Mesenchymal stem cell (in vitro differentiated cells and primary cell): ENCODE data around the gene SEMA3D.
A peak's percentile ranks its signal among the peaks of the same experiment; 100 is the strongest.

Experiments used
- DNase-seq: peaks from one replicate; pipeline ENCODE4 v3.0.0-alpha.2; 2013
- H2AFZ ChIP-seq: one replicate; pipeline ENCODE4 v1.6.1; 2013; ENCODE audit warnings: low read depth, mild to moderate bottlenecking, control low read depth, inconsistent platforms, low read length, moderate library complexity
- H2AK5ac ChIP-seq: 2 replicates; pipeline ENCODE4 v1.6.1; 2013; ENCODE audit warnings: low read length, moderate library complexity, mild to moderate bottlenecking, inconsistent platforms; ENCODE audit not compliant: severe bottlenecking
- H2BK120ac ChIP-seq: one replicate; pipeline ENCODE4 v1.6.1; 2013; ENCODE audit warnings: low read depth, mild to moderate bottlenecking, inconsistent platforms, low read length, moderate library complexity
- H2BK12ac ChIP-seq, 2 experiments: one replicate each; pipeline ENCODE4 v1.6.1; 2013; ENCODE audit warnings: inconsistent platforms in 2 of 2, low read length in 2 of 2, mild to moderate bottlenecking in 2 of 2, moderate library complexity in 2 of 2, control low read depth in 1 of 2
- H2BK15ac ChIP-seq: one replicate; pipeline ENCODE4 v1.6.1; 2013; ENCODE audit warnings: mild to moderate bottlenecking, low read depth, inconsistent platforms; ENCODE audit not compliant: poor library complexity, severe bottlenecking
- H2BK5ac ChIP-seq: 2 replicates; pipeline ENCODE4 v1.6.1; 2013; ENCODE audit warnings: low read depth, mild to moderate bottlenecking, low read length, control low read depth, inconsistent platforms; ENCODE audit not compliant: poor library complexity, severe bottlenecking
- H3K14ac ChIP-seq, 2 experiments: one replicate each; pipeline ENCODE4 v1.6.1; 2013; ENCODE audit warnings: inconsistent platforms in 2 of 2, low read length in 2 of 2, control low read depth in 1 of 2, mild to moderate bottlenecking in 1 of 2, moderate library complexity in 1 of 2
- H3K18ac ChIP-seq, 2 experiments: one replicate each; pipeline ENCODE4 v1.6.1; 2013; ENCODE audit warnings: inconsistent platforms in 2 of 2, low read length in 2 of 2, control low read depth in 1 of 2, low read depth in 1 of 2, mild to moderate bottlenecking in 1 of 2
- H3K23ac ChIP-seq, 2 experiments: one replicate each; pipeline ENCODE4 v1.6.1; 2013; ENCODE audit warnings: inconsistent platforms in 2 of 2, low read length in 2 of 2, mild to moderate bottlenecking in 2 of 2, moderate library complexity in 2 of 2, control low read depth in 1 of 2
- H3K27ac ChIP-seq: 2 replicates; pipeline ENCODE4 v1.5.1; 2013; ENCODE audit warnings: mild to moderate bottlenecking, moderate library complexity, low read length, control low read depth, inconsistent platforms; ENCODE audit not compliant: poor library complexity, severe bottlenecking
- H3K27me3 ChIP-seq, 2 experiments: 2 replicates each; pipeline versions ENCODE4 v1.6.1 to v1.7.0; 2013; ENCODE audit warnings: low read length in 2 of 2, mild to moderate bottlenecking in 2 of 2, moderate library complexity in 2 of 2, control low read depth in 1 of 2, inconsistent platforms in 1 of 2; ENCODE audit not compliant: control insufficient read depth in 1 of 2, insufficient read depth in 1 of 2
- H3K36me3 ChIP-seq, 2 experiments: 2 replicates each; pipeline versions ENCODE4 v1.6.1 to v1.7.0; 2013; ENCODE audit warnings: low read length in 2 of 2, control low read depth in 1 of 2, inconsistent platforms in 1 of 2, low read depth in 1 of 2, mild to moderate bottlenecking in 1 of 2; ENCODE audit not compliant: insufficient read depth in 2 of 2, control insufficient read depth in 1 of 2
- H3K4ac ChIP-seq, 2 experiments: one replicate each; pipeline ENCODE4 v1.6.1; 2013; ENCODE audit warnings: inconsistent platforms in 2 of 2, low read length in 2 of 2, mild to moderate bottlenecking in 2 of 2, moderate library complexity in 2 of 2, control low read depth in 1 of 2, low read depth in 1 of 2
- H3K4me1 ChIP-seq: 2 replicates; pipeline ENCODE4 v1.6.1; 2013; ENCODE audit warnings: low read depth, low read length, control low read depth; ENCODE audit not compliant: control insufficient read depth, insufficient read depth
- H3K4me2 ChIP-seq: 2 replicates; pipeline ENCODE4 v1.6.1; 2013; ENCODE audit warnings: low read length, mild to moderate bottlenecking, inconsistent platforms; ENCODE audit not compliant: poor library complexity, severe bottlenecking
- H3K4me3 ChIP-seq, 2 experiments: 2 replicates each; pipeline versions ENCODE4 v1.5.1 to v1.7.0; 2013; ENCODE audit warnings: low read length in 2 of 2, mild to moderate bottlenecking in 2 of 2, control low read depth in 1 of 2, low read depth in 1 of 2; ENCODE audit not compliant: insufficient read depth in 1 of 2
- H3K79me1 ChIP-seq: replicated peaks from 2 replicates; pipeline ENCODE4 v1.6.1; 2013; ENCODE audit warnings: mild to moderate bottlenecking, control low read depth, low read length, inconsistent platforms; ENCODE audit not compliant: poor library complexity, severe bottlenecking
- H3K9ac ChIP-seq: 2 replicates; pipeline ENCODE4 v1.7.0; 2013; ENCODE audit warnings: mild to moderate bottlenecking, low read length, moderate library complexity
- H3K9me3 ChIP-seq: 2 replicates; pipeline ENCODE4 v1.7.0; 2013; ENCODE audit warnings: mild to moderate bottlenecking, low read length; ENCODE audit not compliant: control insufficient read depth
- H4K8ac ChIP-seq: one replicate; pipeline ENCODE4 v1.6.1; 2013; ENCODE audit warnings: inconsistent platforms, mild to moderate bottlenecking, low read length, moderate library complexity
- H4K91ac ChIP-seq: one replicate; pipeline ENCODE4 v1.6.1; 2013; ENCODE audit warnings: mild to moderate bottlenecking, low read length, inconsistent platforms
- WGBS: methylation state at CpG from one replicate; pipeline ENCODE4 v1.1.7; 2013; ENCODE audit warnings: mixed read lengths; 5-methylcytosine and 5-hydroxymethylcytosine counted together

Gene SEMA3D

GRCh38 chr7:85025312-85025756 is 161.5 kb downstream of the SEMA3D start:
- no peak for DNase-seq
- Histone ChIP-seq H3K4me2 (no peak overlapping the region), H4K8ac (no peak overlapping the region), H3K14ac (no peak overlapping the region), H2AFZ (no peak overlapping the region), H2BK120ac (no peak overlapping the region), H4K91ac (no peak overlapping the region), H3K27me3 (no peaks in the 10 kb centered on the region), H3K18ac (no peak overlapping the region), H3K4me1 (peaks cover 2% of the 10 kb centered on the region), H3K4me3 (no peak overlapping the region), H2BK5ac (no peak overlapping the region), H3K4ac (no peak overlapping the region), H2BK15ac (no peak overlapping the region), H3K36me3 (no peaks in the 10 kb centered on the region), H3K9ac (no peak overlapping the region), H3K27ac (no peak overlapping the region), H3K23ac (no peak overlapping the region), H3K79me1 (no peaks in the 10 kb centered on the region), H2AK5ac (no peak overlapping the region), H3K9me3 (no peaks in the 10 kb centered on the region), H2BK12ac (no peak overlapping the region)
- WGBS, result 93% methylated on average over 3 of the region's 3 CpGs

- no peak overlapping the region for H3K4me3 ChIP-seq
- no peak overlapping the region for H2BK120ac ChIP-seq
- no peak overlapping the region for H4K91ac ChIP-seq
- no peak overlapping the region for H3K9ac ChIP-seq
- H3K79me1 ChIP-seq, result no peaks in the 10 kb centered on the region
- no peak overlapping the region for H2AFZ ChIP-seq
- 96% methylated on average over 3 of the region's 4 CpGs for WGBS
- no peak overlapping the region for H2BK5ac ChIP-seq
- no peak overlapping the region for H3K18ac ChIP-seq
- no peaks in the 10 kb centered on the region for H3K9me3 ChIP-seq
- no peak overlapping the region for H2AK5ac ChIP-seq
- H3K23ac ChIP-seq, result no peak overlapping the region
- H4K8ac ChIP-seq, result no peak overlapping the region
- H3K14ac ChIP-seq, result no peak overlapping the region
- no peak overlapping the region for H2BK12ac ChIP-seq
- H3K27me3 ChIP-seq, result no peaks in the 10 kb centered on the region
- H3K4me1 ChIP-seq, result peaks cover 2% of the 10 kb centered on the region
- H3K27ac ChIP-seq, result no peak overlapping the region
- H3K36me3 ChIP-seq, result no peaks in the 10 kb centered on the region
- no peak overlapping the region for H3K4me2 ChIP-seq
- no peak overlapping the region for H2BK15ac ChIP-seq
- H3K4ac ChIP-seq, result no peak overlapping the region
- DNase-seq, result no peak
Measured at GRCh38 chr7:85023916-85024315, 162.9 kb downstream of the SEMA3D start.

GRCh38 chr7:85023066-85023712 is 163.7 kb downstream of the SEMA3D start:
- Histone ChIP-seq H3K4me1 (peaks cover 2% of the 10 kb centered on the region), H3K79me1 (no peaks in the 10 kb centered on the region), H3K9me3 (no peaks in the 10 kb centered on the region), H2AFZ (no peak overlapping the region), H3K36me3 (no peaks in the 10 kb centered on the region), H3K27ac (no peak overlapping the region), H3K9ac (no peak overlapping the region), H4K91ac (no peak overlapping the region), H3K4me3 (no peak overlapping the region), H3K23ac (no peak overlapping the region), H3K4ac (no peak overlapping the region), H2BK5ac (no peak overlapping the region), H2AK5ac (no peak overlapping the region), H3K27me3 (no peaks in the 10 kb centered on the region), H2BK120ac (no peak overlapping the region), H3K14ac (no peak overlapping the region), H2BK12ac (no peak overlapping the region), H2BK15ac (no peak overlapping the region), H3K18ac (no peak overlapping the region), H3K4me2 (no peak overlapping the region), H4K8ac (no peak overlapping the region)
- DNase-seq, result peak; percentile 61
- WGBS, result no CpG with 5 or more reads among the region's 2 CpGs

- H2BK5ac ChIP-seq, result no peak overlapping the region
- no peak overlapping the region for H4K91ac ChIP-seq
- no peak overlapping the region for H4K8ac ChIP-seq
- no peak overlapping the region for H2BK15ac ChIP-seq
- no peaks in the 10 kb centered on the region for H3K27me3 ChIP-seq
- no peak overlapping the region for H3K4me3 ChIP-seq
- no peak for DNase-seq
- H2AK5ac ChIP-seq, result no peak overlapping the region
- no peak overlapping the region for H2BK120ac ChIP-seq
- no peaks in the 10 kb centered on the region for H3K79me1 ChIP-seq
- no peak overlapping the region for H3K23ac ChIP-seq
- H3K4ac ChIP-seq, result no peak overlapping the region
- no peak overlapping the region for H3K4me2 ChIP-seq
- no peak overlapping the region for H3K18ac ChIP-seq
- no peak overlapping the region for H3K27ac ChIP-seq
- H2AFZ ChIP-seq, result no peak overlapping the region
- peaks cover 2% of the 10 kb centered on the region for H3K4me1 ChIP-seq
- H2BK12ac ChIP-seq, result no peak overlapping the region
- no peak overlapping the region for H3K14ac ChIP-seq
- H3K9ac ChIP-seq, result no peak overlapping the region
- H3K9me3 ChIP-seq, result no peaks in the 10 kb centered on the region
- H3K36me3 ChIP-seq, result no peaks in the 10 kb centered on the region
- WGBS, result 87% methylated on average over 4 of the region's 5 CpGs
Measured at GRCh38 chr7:85022064-85022697, 164.7 kb downstream of the SEMA3D start.
